HepG2 (cell line): Measurements from ENCODE around the gene NRL. TPM values are rescaled to one million over a fixed set of nuclear protein-coding genes. Genes with fewer than 3 reads are reported as not detected.

Source experiments
- KMT2A ChIP-seq: sonication (generic); formaldehyde crosslinking; IDR thresholded peaks from 2 replicates; pipeline ENCODE4 v1.4.0; 2020; ENCODE audit warnings: missing genetic modification reagents
- PAF1 ChIP-seq: IDR thresholded peaks from 2 replicates; pipeline ENCODE4 v1.6.1; 2016; ENCODE audit warnings: missing genetic modification reagents, missing compliant biosample characterization
- SNRNP70 ChIP-seq: fragments of 200-400 bp; formaldehyde crosslinking; IDR thresholded peaks from 2 replicates; pipeline ENCODE4 v1.6.1; 2017; ENCODE audit warnings: mild to moderate bottlenecking, low read depth, low read length, moderate library complexity
- TEAD3 ChIP-seq: optimal IDR thresholded peaks from 2 replicates; pipeline ENCODE3; 2016; ENCODE audit warnings: borderline replicate concordance
- ZFP36L2 ChIP-seq: sonication (generic); formaldehyde crosslinking; IDR thresholded peaks from 2 replicates; pipeline ENCODE4 v1.4.0; 2020; ENCODE audit warnings: missing genetic modification reagents
- ZFP62 ChIP-seq: sonication (generic); formaldehyde crosslinking; IDR thresholded peaks from 2 replicates; pipeline ENCODE4 v1.4.0; 2020; ENCODE audit warnings: missing genetic modification reagents
- ZNF484 ChIP-seq: sonication (generic); formaldehyde crosslinking; IDR thresholded peaks from 2 replicates; pipeline ENCODE4 v1.5.1; 2020; ENCODE audit warnings: mild to moderate bottlenecking, low read depth, missing genetic modification reagents, borderline replicate concordance
- ZNF552 ChIP-seq: sonication (generic); formaldehyde crosslinking; IDR thresholded peaks from 2 replicates; pipeline ENCODE4 v1.9.0; 2022; ENCODE audit warnings: missing genetic modification reagents, mild to moderate bottlenecking, borderline replicate concordance
- ZNF570 ChIP-seq: sonication (generic); formaldehyde crosslinking; IDR thresholded peaks from 2 replicates; pipeline ENCODE4 v1.4.0; 2020; ENCODE audit warnings: mild to moderate bottlenecking, missing genetic modification reagents, borderline replicate concordance
- ZNF780A ChIP-seq: sonication (generic); formaldehyde crosslinking; IDR thresholded peaks from 2 replicates; pipeline ENCODE4 v1.8.0; 2022; ENCODE audit warnings: mild to moderate bottlenecking, missing genetic modification reagents, moderate library complexity
- polyA plus RNA-seq, 8 experiments: library from polyadenylated mRNA; depleted of rRNA in 3 of 8; stranded (reverse) in 7 of 8; unstranded in 1 of 8; fragments of >200 nt; fragmentation: Illumina TruSeq in 4 of 8; extraction: Trizol in 4 of 8; gene quantifications; 2 replicates each; pipeline versions ENCODE4 v1.2.1 to v1.2.3, GENCODE V29; 2011 to 2016; ENCODE audit warnings: low read depth in 4 of 8, missing spikeins in 1 of 8, mixed read lengths in 1 of 8; ENCODE audit not compliant: insufficient read depth in 1 of 8
- total RNA-seq, 5 experiments: library from RNA; depleted of rRNA; stranded (reverse); fragments of >200 nt; fragmentation: Illumina TruSeq; extraction: Trizol; gene quantifications; 2 replicates each; pipeline ENCODE4 v1.2.3, GENCODE V29; 2016; ENCODE audit warnings: low read depth in 1 of 5
- TF ChIP-seq, protein P1 (sequence below): sonication (generic); formaldehyde crosslinking; IDR thresholded peaks from 2 replicates; pipeline ENCODE4 v1.4.0; 2020; ENCODE audit warnings: missing genetic modification reagents, borderline replicate concordance
- TF ChIP-seq, protein P2 (sequence below), 2 experiments: sonication (generic) in 1 of 2; formaldehyde crosslinking in 1 of 2; IDR thresholded peaks; 2 replicates each; pipeline versions ENCODE4 v1.6.1 to v1.9.0; 2014 to 2022; ENCODE audit warnings: antibody characterized with exemption in 1 of 2, borderline replicate concordance in 1 of 2, inconsistent platforms in 1 of 2, low read depth in 1 of 2, missing genetic modification reagents in 1 of 2
- TF ChIP-seq, protein P3 (sequence below): sonication (generic); formaldehyde crosslinking; conservative IDR thresholded peaks from 2 replicates; pipeline ENCODE4 v1.8.1; 2023; ENCODE audit warnings: missing genetic modification reagents
- TF ChIP-seq, protein P4 (sequence below): sonication (generic); formaldehyde crosslinking; IDR thresholded peaks from 2 replicates; pipeline ENCODE4 v1.4.0; 2020; ENCODE audit warnings: missing genetic modification reagents, borderline replicate concordance

NRL gene
- total and polyA plus RNA-seq, 2 of the 13 experiments (the other 11 are each of a cell fraction or from before 2014, with no cell fraction given), result 2.5 to 4.7 TPM

DNA sequence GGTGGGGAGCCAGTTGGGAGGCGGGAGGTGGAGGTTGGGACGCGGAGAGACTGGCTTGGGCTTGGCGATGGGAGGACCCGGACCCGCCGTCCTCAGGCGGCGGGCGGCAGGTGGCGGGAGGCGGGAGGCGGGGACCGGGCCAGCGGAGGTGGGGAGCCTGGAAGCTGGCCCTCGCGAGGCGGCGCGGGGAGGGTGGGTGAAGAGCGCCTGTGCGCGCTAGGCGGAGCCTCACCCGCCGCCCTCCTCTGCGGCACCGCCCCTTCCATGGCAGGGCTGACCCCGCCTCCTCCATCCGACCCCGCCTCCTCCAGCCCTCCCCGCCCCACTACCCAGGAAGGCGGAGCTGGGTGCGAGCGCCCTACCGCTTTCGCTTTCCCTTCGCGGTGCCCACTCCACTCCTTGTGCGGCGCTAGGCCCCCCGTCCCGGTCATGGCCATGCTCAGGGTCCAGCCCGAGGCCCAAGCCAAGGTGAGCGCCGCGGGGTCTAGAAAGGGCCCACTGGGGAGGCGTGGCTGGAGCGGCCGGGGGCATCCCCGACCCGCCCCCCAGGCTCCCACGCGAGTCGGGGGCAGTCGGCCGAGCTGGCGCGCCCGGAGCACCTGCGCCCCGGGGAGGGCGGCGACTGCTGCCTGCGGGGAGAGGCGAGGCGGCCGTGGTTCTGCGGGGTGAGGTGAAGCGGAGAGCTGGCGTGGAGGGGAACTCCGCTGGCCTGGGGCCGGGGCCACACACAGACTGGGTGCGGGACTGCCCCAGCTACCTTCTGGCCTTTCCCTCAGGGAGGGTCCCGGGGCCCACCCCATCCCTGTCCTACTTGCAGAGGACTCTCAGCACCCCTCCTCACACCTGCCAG is 21.3 kb upstream of the NRL start, which contains the start of gene PSME1 (continued):
- TF ChIP-seq ZFP62 (CRISPR knock-in tag), result no peak
- TF ChIP-seq, protein P1, sequence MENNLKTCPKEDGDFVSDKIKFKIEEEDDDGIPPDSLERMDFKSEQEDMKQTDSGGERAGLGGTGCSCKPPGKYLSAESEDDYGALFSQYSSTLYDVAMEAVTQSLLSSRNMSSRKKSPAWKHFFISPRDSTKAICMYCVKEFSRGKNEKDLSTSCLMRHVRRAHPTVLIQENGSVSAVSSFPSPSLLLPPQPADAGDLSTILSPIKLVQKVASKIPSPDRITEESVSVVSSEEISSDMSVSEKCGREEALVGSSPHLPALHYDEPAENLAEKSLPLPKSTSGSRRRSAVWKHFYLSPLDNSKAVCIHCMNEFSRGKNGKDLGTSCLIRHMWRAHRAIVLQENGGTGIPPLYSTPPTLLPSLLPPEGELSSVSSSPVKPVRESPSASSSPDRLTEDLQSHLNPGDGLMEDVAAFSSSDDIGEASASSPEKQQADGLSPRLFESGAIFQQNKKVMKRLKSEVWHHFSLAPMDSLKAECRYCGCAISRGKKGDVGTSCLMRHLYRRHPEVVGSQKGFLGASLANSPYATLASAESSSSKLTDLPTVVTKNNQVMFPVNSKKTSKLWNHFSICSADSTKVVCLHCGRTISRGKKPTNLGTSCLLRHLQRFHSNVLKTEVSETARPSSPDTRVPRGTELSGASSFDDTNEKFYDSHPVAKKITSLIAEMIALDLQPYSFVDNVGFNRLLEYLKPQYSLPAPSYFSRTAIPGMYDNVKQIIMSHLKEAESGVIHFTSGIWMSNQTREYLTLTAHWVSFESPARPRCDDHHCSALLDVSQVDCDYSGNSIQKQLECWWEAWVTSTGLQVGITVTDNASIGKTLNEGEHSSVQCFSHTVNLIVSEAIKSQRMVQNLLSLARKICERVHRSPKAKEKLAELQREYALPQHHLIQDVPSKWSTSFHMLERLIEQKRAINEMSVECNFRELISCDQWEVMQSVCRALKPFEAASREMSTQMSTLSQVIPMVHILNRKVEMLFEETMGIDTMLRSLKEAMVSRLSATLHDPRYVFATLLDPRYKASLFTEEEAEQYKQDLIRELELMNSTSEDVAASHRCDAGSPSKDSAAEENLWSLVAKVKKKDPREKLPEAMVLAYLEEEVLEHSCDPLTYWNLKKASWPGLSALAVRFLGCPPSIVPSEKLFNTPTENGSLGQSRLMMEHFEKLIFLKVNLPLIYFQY, result peak; percentile 85; the same call in 1 of the 2 replicates
- TF ChIP-seq KMT2A (CRISPR knock-in tag), result peak; percentile 99
- TF ChIP-seq, protein P2, sequence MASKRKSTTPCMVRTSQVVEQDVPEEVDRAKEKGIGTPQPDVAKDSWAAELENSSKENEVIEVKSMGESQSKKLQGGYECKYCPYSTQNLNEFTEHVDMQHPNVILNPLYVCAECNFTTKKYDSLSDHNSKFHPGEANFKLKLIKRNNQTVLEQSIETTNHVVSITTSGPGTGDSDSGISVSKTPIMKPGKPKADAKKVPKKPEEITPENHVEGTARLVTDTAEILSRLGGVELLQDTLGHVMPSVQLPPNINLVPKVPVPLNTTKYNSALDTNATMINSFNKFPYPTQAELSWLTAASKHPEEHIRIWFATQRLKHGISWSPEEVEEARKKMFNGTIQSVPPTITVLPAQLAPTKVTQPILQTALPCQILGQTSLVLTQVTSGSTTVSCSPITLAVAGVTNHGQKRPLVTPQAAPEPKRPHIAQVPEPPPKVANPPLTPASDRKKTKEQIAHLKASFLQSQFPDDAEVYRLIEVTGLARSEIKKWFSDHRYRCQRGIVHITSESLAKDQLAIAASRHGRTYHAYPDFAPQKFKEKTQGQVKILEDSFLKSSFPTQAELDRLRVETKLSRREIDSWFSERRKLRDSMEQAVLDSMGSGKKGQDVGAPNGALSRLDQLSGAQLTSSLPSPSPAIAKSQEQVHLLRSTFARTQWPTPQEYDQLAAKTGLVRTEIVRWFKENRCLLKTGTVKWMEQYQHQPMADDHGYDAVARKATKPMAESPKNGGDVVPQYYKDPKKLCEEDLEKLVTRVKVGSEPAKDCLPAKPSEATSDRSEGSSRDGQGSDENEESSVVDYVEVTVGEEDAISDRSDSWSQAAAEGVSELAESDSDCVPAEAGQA (IDR thresholded peaks at IDR 0.05; ENCODE audit: low read depth), result no peak; the same call in 1 of the 2 replicates
- TF ChIP-seq, protein P2 (CRISPR knock-in tag; IDR thresholded peaks at IDR 0.05; ENCODE audit: borderline replicate concordance), result 0 out of 2 replicates have a peak, but pooled peaks have one; percentile 89
- peak; percentile 62 for TF ChIP-seq TEAD3 (CRISPR knock-in tag)
- TF ChIP-seq ZNF570 (CRISPR knock-in tag), result no peak
- TF ChIP-seq ZNF780A, result no peak
- 0 out of 2 replicates have a peak, but pooled peaks have one; percentile 87 for TF ChIP-seq ZFP36L2
- no peak for TF ChIP-seq PAF1
- TF ChIP-seq, protein P3, sequence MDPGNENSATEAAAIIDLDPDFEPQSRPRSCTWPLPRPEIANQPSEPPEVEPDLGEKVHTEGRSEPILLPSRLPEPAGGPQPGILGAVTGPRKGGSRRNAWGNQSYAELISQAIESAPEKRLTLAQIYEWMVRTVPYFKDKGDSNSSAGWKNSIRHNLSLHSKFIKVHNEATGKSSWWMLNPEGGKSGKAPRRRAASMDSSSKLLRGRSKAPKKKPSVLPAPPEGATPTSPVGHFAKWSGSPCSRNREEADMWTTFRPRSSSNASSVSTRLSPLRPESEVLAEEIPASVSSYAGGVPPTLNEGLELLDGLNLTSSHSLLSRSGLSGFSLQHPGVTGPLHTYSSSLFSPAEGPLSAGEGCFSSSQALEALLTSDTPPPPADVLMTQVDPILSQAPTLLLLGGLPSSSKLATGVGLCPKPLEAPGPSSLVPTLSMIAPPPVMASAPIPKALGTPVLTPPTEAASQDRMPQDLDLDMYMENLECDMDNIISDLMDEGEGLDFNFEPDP (CRISPR knock-in tag), result no peak
- TF ChIP-seq, protein P4, sequence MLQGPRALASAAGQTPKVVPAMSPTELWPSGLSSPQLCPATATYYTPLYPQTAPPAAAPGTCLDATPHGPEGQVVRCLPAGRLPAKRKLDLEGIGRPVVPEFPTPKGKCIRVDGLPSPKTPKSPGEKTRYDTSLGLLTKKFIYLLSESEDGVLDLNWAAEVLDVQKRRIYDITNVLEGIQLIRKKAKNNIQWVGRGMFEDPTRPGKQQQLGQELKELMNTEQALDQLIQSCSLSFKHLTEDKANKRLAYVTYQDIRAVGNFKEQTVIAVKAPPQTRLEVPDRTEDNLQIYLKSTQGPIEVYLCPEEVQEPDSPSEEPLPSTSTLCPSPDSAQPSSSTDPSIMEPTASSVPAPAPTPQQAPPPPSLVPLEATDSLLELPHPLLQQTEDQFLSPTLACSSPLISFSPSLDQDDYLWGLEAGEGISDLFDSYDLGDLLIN (CRISPR knock-in tag), result no peak; the same call in 1 of the 2 replicates
- TF ChIP-seq ZNF552 (CRISPR knock-in tag), result no peak; the same call in 1 of the 2 replicates
- TF ChIP-seq ZNF484 (CRISPR knock-in tag), result no peak; the same call in 1 of the 2 replicates
- no peak for TF ChIP-seq SNRNP70
